ENCODE results near the gene TMEM87A. TPM values are rescaled to one million over a fixed set of nuclear protein-coding genes. Genes with fewer than 3 reads are reported as not detected.

The TMEM87A gene
- total and polyA plus RNA-seq, 12 donors, result 10.3 to 25.9 (median 20.2) TPM

- Histone ChIP-seq H3K4me3 (no peak overlapping the region), H3K27me3 (no peaks in the 10 kb centered on the region), H3K27ac (peak overlapping the region in 1 of 10 donors; percentile 99), H3K4me1 (peaks cover 0 to 40% (median 31%) of the 10 kb centered on the region in 9 donors), H3K36me3 (peaks cover 0 to 54% (median 24%) of the 10 kb centered on the region in 9 donors), H3K9me3 (no peaks in the 10 kb centered on the region)
- intact Hi-C loops (cut with DNase I), result loop anchor here in 3 of 10 donors (10.0 kb wide), 2 partner anchors 178 to 198 kb away; no protein-coding TSS in a partner anchor
- no peak for DNase-seq
- no peak for ATAC-seq
- 97 to 98% methylated on average over 2 of the region's 2 CpGs for WGBS, 2 donors
- TF ChIP-seq CTCF (IDR thresholded peaks at IDR 0.05), result no peak
Observed at GRCh38 chr15:42276762-42277161, 3.5 kb upstream of the TMEM87A start.

- H3K27ac ChIP-seq, result peak overlapping the region; percentile 20 to 99 (median 96)
- WGBS, 2 donors, result 48 to 60% methylated on average over 4 of the region's 4 CpGs
- H3K36me3 ChIP-seq, result peaks cover 0 to 52% (median 19%) of the 10 kb centered on the region in 9 donors
- H3K4me1 ChIP-seq, result peaks cover 0 to 48% (median 40%) of the 10 kb centered on the region in 9 donors
- H3K9me3 ChIP-seq, result no peaks in the 10 kb centered on the region
- peak overlapping the region in 6 of 10 donors; percentile 70 to 89 (median 74) for H3K4me3 ChIP-seq
- intact Hi-C loops (cut with DNase I), result loop anchor here in 3 of 10 donors (10.0 kb wide), 2 partner anchors 179 to 199 kb away; no protein-coding TSS in a partner anchor
- no peak for DNase-seq
- no peak for TF ChIP-seq CTCF (IDR thresholded peaks at IDR 0.05)
- no peak for ATAC-seq
- no peaks in the 10 kb centered on the region for H3K27me3 ChIP-seq
Observed at GRCh38 chr15:42275780-42276391, 2.7 kb upstream of the TMEM87A start.

- 47 to 60% methylated on average over 6 of the region's 6 CpGs for WGBS, 2 donors
- no peaks in the 10 kb centered on the region for H3K9me3 ChIP-seq
- H3K36me3 ChIP-seq, result peaks cover 0 to 45% (median 12%) of the 10 kb centered on the region in 9 donors
- ATAC-seq (no peak), DNase-seq (no peak)
- H3K27me3 ChIP-seq, result no peaks in the 10 kb centered on the region
- H3K4me3 ChIP-seq, result peak overlapping the region; percentile 59 to 89 (median 74)
- intact Hi-C loops (cut with DNase I), result loop anchor here in 5 of 10 donors (5.0 to 10.0 kb wide), 3 partner anchors 180 to 200 kb away; no protein-coding TSS in a partner anchor
- H3K27ac ChIP-seq, result peak overlapping the region; percentile 94 to 99 (median 96)
- peaks cover 0 to 55% (median 48%) of the 10 kb centered on the region in 9 donors for H3K4me1 ChIP-seq
- TF ChIP-seq CTCF (IDR thresholded peaks at IDR 0.05), result no peak
Observed at GRCh38 chr15:42274702-42274989, 1.4 kb upstream of the TMEM87A start.

- Histone ChIP-seq H3K9me3 (no peaks in the 10 kb centered on the region), H3K27me3 (no peaks in the 10 kb centered on the region), H3K4me1 (peaks cover 0 to 55% (median 48%) of the 10 kb centered on the region in 9 donors), H3K36me3 (peaks cover 0 to 39% (median 9%) of the 10 kb centered on the region in 9 donors), H3K4me3 (peak overlapping the region; percentile 59 to 89 (median 74)), H3K27ac (peak overlapping the region; percentile 94 to 99 (median 96))
- no peak for TF ChIP-seq CTCF (IDR thresholded peaks at IDR 0.05)
- 1 to 3% methylated on average over 27 of the region's 27 CpGs for WGBS, 2 donors
- intact Hi-C loops (cut with DNase I), result loop anchor here in 5 of 10 donors (5.0 to 10.0 kb wide), 3 partner anchors 181 to 201 kb away; no protein-coding TSS in a partner anchor
- ATAC-seq (peak; percentile 18 to 60 (median 38)), DNase-seq (peak; percentile 47 to 54)
Observed at GRCh38 chr15:42273900-42274701, 868 bp upstream of the TMEM87A start.

All from heart right ventricle (tissue), 16 donors.